ENCODE data around the gene DNAJC6. TPM values are rescaled to one million over a fixed set of nuclear protein-coding genes. Genes with fewer than 3 reads are reported as not detected.

The DNAJC6 gene
- total and polyA plus RNA-seq, 2 of the 13 experiments (the other 11 are each of a cell fraction or from before 2014, with no cell fraction given): 1.0 to 1.6 TPM

DNA sequence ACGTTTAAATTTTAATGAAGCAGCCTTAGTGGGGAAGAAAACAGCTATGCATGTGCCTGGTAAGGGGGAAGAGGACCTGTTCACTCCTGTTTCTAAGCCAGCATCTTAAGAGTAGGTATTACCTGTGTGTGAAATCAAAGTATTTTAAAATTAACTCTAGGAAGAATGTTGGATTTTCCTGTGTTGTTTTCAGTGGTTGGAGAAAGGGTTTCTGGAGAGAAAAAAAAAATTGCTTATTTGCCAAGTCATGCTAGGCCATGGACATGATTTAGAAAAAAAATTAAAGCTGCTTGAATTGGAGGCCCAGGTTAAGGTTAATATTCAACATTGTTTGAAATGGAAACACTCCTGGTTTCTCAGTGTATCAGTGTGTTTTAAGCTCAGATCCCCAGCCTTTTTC lies 42.9 kb upstream of the DNAJC6 start:
- intact Hi-C loops (cut with micrococcal nuclease; ENCODE audit: unreplicated experiment) (loop anchor here (5.0 kb wide), 2 partner anchors 41 to 151 kb away; partner anchors contain the start of gene DNAJC6), in situ Hi-C loops (cut with HindIII; ENCODE audit: extremely low pct_ligation_motif_present, low pct_unique_long_range_greater_than_20kb) (no loop called here)
- Histone ChIP-seq H3K4me1 (ENCODE audit: insufficient read depth, low read length) (peaks cover 20% of the 10 kb centered on the region), H3K27me3 (ENCODE audit: control insufficient read depth in 1 of 2, insufficient read depth in 2 of 2, low read length in 2 of 2) (no peaks in the 10 kb centered on the region), H3K4me3 (replicated peaks in 1 of 3; ENCODE audit: insufficient read depth in 1 of 3, low read depth in 2 of 3, low read length in 3 of 3) (peak overlapping the region in 2 of 3 experiments; percentile 58 to 67; a peak in 2 of 6 replicates), H3K9ac (ENCODE audit: insufficient read depth, low read depth, low read length) (no peak overlapping the region), H3K4me2 (ENCODE audit: low read depth, low read length) (peak overlapping the region; percentile 73), H3K9me3 (ENCODE audit: low read length) (no peaks in the 10 kb centered on the region), H3K36me3 (replicated peaks in 1 of 2; ENCODE audit: control insufficient read depth in 1 of 2, insufficient read depth in 2 of 2, low read length in 2 of 2) (no peaks in the 10 kb centered on the region), H3K27ac (ENCODE audit: extremely low read length, insufficient read depth, low read length) (no peak overlapping the region), H3K79me2 (ENCODE audit: insufficient read depth, low read length) (no peaks in the 10 kb centered on the region), H4K20me1 (ENCODE audit: insufficient read depth, low read length) (no peaks in the 10 kb centered on the region), H2AFZ (ENCODE audit: low read length) (peak overlapping the region; percentile 54)
- WGBS (ENCODE audit: low lambda C conversion rate): 11% methylated on average over 1 of the region's 1 CpG
- TF ChIP-seq MEIS2 (CRISPR knock-in tag; IDR thresholded peaks at IDR 0.05) (no peak), NFE2L2 (IDR thresholded peaks at IDR 0.05; ENCODE audit: low read length) (peak; percentile 38; the same call in 1 of the 2 replicates), GLI4 (CRISPR knock-in tag; IDR thresholded peaks at IDR 0.05; ENCODE audit: borderline replicate concordance) (no peak)
- TF ChIP-seq, protein P1, sequence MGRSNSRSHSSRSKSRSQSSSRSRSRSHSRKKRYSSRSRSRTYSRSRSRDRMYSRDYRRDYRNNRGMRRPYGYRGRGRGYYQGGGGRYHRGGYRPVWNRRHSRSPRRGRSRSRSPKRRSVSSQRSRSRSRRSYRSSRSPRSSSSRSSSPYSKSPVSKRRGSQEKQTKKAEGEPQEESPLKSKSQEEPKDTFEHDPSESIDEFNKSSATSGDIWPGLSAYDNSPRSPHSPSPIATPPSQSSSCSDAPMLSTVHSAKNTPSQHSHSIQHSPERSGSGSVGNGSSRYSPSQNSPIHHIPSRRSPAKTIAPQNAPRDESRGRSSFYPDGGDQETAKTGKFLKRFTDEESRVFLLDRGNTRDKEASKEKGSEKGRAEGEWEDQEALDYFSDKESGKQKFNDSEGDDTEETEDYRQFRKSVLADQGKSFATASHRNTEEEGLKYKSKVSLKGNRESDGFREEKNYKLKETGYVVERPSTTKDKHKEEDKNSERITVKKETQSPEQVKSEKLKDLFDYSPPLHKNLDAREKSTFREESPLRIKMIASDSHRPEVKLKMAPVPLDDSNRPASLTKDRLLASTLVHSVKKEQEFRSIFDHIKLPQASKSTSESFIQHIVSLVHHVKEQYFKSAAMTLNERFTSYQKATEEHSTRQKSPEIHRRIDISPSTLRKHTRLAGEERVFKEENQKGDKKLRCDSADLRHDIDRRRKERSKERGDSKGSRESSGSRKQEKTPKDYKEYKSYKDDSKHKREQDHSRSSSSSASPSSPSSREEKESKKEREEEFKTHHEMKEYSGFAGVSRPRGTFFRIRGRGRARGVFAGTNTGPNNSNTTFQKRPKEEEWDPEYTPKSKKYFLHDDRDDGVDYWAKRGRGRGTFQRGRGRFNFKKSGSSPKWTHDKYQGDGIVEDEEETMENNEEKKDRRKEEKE (IDR thresholded peaks at IDR 0.05): no peak
- ATAC-seq (no peak), FAIRE-seq (no peak), DNase-seq (ENCODE audit: low spot score) (no peak)
- ChIA-PET POLR2A (interaction anchor here (0.7 to 2.5 kb wide), 3 partner anchors 12 to 153 kb away, joined by 3 to 10 read pairs (median 6); partner anchors contain the start of genes LEPR and LEPROT), CTCF (ENCODE audit: low intra/inter-chr PET ratio, low total read pairs) (no interaction called here)
- BruUV-seq (replicated peaks): no TSS peak

DNA sequence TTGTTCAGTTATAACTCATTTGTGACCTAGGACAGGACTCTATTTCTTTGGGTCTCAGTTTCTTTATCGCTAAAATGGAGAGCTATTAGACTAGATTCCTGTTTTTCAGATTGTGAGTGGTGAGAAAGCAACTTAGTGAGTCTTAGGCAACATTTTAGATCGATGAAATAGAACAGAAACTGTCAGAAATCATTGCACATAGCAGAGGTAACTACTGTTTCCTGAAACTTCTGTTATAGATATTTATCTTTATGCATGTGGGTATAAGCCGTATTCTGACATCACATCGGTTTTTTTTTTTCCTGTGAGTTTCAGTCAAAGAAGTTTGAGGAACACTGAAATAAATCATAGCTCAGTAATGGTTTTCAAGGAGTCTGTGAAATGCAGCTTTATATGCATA lies 42.1 kb upstream of the DNAJC6 start:
- intact Hi-C loops (cut with micrococcal nuclease; ENCODE audit: unreplicated experiment) (loop anchor here (5.0 kb wide), 2 partner anchors 40 to 150 kb away; partner anchors contain the start of gene DNAJC6), in situ Hi-C loops (cut with HindIII; ENCODE audit: extremely low pct_ligation_motif_present, low pct_unique_long_range_greater_than_20kb) (no loop called here)
- Histone ChIP-seq H3K4me2 (ENCODE audit: low read depth, low read length) (no peak overlapping the region), H3K9me3 (ENCODE audit: low read length) (no peaks in the 10 kb centered on the region), H3K79me2 (ENCODE audit: insufficient read depth, low read length) (no peaks in the 10 kb centered on the region), H2AFZ (ENCODE audit: low read length) (no peak overlapping the region), H3K4me1 (ENCODE audit: insufficient read depth, low read length) (peaks cover 20% of the 10 kb centered on the region), H4K20me1 (ENCODE audit: insufficient read depth, low read length) (no peaks in the 10 kb centered on the region), H3K4me3 (replicated peaks in 1 of 3; ENCODE audit: insufficient read depth in 1 of 3, low read depth in 2 of 3, low read length in 3 of 3) (no peak overlapping the region), H3K9ac (ENCODE audit: insufficient read depth, low read depth, low read length) (no peak overlapping the region), H3K27me3 (ENCODE audit: control insufficient read depth in 1 of 2, insufficient read depth in 2 of 2, low read length in 2 of 2) (no peaks in the 10 kb centered on the region), H3K36me3 (replicated peaks in 1 of 2; ENCODE audit: control insufficient read depth in 1 of 2, insufficient read depth in 2 of 2, low read length in 2 of 2) (no peaks in the 10 kb centered on the region), H3K27ac (ENCODE audit: extremely low read length, insufficient read depth, low read length) (no peak overlapping the region)
- FAIRE-seq (no peak), ATAC-seq (no peak), DNase-seq (ENCODE audit: low spot score) (no peak)
- CTCF ChIA-PET (ENCODE audit: low intra/inter-chr PET ratio, low total read pairs): no interaction called here
- BruUV-seq (replicated peaks): no TSS peak
- POLR2A ChIA-PET: no interaction called here
- 86% methylated on average over 4 of the region's 4 CpGs for WGBS (ENCODE audit: low lambda C conversion rate)
- TF ChIP-seq PHB2 (IDR thresholded peaks at IDR 0.05; ENCODE audit: partially characterized antibody) (no peak), ZSCAN31 (CRISPR knock-in tag; IDR thresholded peaks at IDR 0.05; ENCODE audit: low read depth) (no peak), ZNF530 (CRISPR knock-in tag; IDR thresholded peaks at IDR 0.05; ENCODE audit: low read depth) (no peak), MIER2 (CRISPR knock-in tag; IDR thresholded peaks at IDR 0.05) (no peak), MEF2D (CRISPR knock-in tag; IDR thresholded peaks at IDR 0.05) (no peak)
- TF ChIP-seq, protein P2, sequence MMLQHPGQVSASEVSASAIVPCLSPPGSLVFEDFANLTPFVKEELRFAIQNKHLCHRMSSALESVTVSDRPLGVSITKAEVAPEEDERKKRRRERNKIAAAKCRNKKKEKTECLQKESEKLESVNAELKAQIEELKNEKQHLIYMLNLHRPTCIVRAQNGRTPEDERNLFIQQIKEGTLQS (CRISPR knock-in tag; IDR thresholded peaks at IDR 0.05): no peak
- TF ChIP-seq, protein P3, sequence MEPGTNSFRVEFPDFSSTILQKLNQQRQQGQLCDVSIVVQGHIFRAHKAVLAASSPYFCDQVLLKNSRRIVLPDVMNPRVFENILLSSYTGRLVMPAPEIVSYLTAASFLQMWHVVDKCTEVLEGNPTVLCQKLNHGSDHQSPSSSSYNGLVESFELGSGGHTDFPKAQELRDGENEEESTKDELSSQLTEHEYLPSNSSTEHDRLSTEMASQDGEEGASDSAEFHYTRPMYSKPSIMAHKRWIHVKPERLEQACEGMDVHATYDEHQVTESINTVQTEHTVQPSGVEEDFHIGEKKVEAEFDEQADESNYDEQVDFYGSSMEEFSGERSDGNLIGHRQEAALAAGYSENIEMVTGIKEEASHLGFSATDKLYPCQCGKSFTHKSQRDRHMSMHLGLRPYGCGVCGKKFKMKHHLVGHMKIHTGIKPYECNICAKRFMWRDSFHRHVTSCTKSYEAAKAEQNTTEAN (CRISPR knock-in tag; conservative IDR thresholded peaks at IDR 0.05): no peak
- TF ChIP-seq, protein P4, sequence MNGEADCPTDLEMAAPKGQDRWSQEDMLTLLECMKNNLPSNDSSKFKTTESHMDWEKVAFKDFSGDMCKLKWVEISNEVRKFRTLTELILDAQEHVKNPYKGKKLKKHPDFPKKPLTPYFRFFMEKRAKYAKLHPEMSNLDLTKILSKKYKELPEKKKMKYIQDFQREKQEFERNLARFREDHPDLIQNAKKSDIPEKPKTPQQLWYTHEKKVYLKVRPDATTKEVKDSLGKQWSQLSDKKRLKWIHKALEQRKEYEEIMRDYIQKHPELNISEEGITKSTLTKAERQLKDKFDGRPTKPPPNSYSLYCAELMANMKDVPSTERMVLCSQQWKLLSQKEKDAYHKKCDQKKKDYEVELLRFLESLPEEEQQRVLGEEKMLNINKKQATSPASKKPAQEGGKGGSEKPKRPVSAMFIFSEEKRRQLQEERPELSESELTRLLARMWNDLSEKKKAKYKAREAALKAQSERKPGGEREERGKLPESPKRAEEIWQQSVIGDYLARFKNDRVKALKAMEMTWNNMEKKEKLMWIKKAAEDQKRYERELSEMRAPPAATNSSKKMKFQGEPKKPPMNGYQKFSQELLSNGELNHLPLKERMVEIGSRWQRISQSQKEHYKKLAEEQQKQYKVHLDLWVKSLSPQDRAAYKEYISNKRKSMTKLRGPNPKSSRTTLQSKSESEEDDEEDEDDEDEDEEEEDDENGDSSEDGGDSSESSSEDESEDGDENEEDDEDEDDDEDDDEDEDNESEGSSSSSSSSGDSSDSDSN (CRISPR knock-in tag; IDR thresholded peaks at IDR 0.05): no peak
